BLaER1 treated with 17β-estradiol and CSF1 and Interleukin-3, amounts not matched to agents 10 nM and 100 nM (cell line): Measurements from ENCODE around the gene TMEM101.
"Not testable (repeated sequence)": the region's sequence is repeated elsewhere in the genome, so short reads cannot be mapped to it uniquely, and the experiment has no call there.

Experiments used
- H3K27ac ChIP-seq, 11 experiments: shearing (Covaris generic); formaldehyde crosslinking; 2 replicates each; pipeline ENCODE4 v1.8.1; 2022
- H3K27me3 ChIP-seq, 11 experiments: shearing (Covaris generic); formaldehyde crosslinking; 2 replicates each; pipeline ENCODE4 v1.8.1; 2022
- H3K36me3 ChIP-seq, 11 experiments: shearing (Covaris generic); formaldehyde crosslinking; 2 replicates each; pipeline ENCODE4 v1.8.1; 2022
- H3K4me1 ChIP-seq, 10 experiments: shearing (Covaris generic); formaldehyde crosslinking; 2 replicates each; pipeline ENCODE4 v1.8.1; 2022
- H3K4me2 ChIP-seq, 11 experiments: shearing (Covaris generic); formaldehyde crosslinking; 2 replicates each; pipeline ENCODE4 v1.8.1; 2022
- H3K4me3 ChIP-seq, 10 experiments: shearing (Covaris generic); formaldehyde crosslinking; 2 replicates each; pipeline ENCODE4 v1.8.1; 2022
- H3K9ac ChIP-seq, 11 experiments: shearing (Covaris generic); formaldehyde crosslinking; 2 replicates each; pipeline ENCODE4 v1.8.1; 2022
- H3K9me3 ChIP-seq, 11 experiments: shearing (Covaris generic); formaldehyde crosslinking; replicated peaks in 1 of 11; 2 replicates each; pipeline ENCODE4 v1.8.1; 2022
- H4K20me1 ChIP-seq, 11 experiments: shearing (Covaris generic); formaldehyde crosslinking; 2 replicates each; pipeline ENCODE4 v1.8.1; 2022
- Cebpa-rat ChIP-seq, 11 experiments: shearing (Covaris generic); IDR thresholded peaks; 2 replicates each; pipeline ENCODE4 v1.8.1; 2022

The TMEM101 gene

DNA sequence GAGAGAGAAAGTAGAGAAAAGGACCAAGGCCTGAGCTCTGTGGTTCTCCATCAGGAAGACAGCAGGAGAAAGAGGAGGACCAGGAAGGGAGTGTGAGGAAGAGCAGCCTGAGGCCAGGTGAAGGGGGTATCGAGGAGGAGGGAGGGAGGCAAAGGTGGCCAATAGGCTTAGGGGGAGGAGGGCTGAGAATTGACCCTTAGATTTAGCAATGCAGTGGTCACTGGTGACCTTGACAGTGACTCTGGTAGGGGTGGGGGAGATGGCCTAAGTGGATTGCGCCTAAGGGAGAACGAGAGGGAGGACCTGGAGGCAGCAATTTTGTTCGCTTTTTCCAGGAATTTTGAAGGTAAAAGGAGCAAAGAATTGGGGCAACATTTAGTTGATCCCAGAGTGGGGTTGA is 15.7 kb downstream of the TMEM101 start:
- Histone ChIP-seq H3K27ac (no peak overlapping the region), H3K27me3 (peaks cover 33 to 54% (median 43%) of the 10 kb centered on the region in 11 experiments)

DNA sequence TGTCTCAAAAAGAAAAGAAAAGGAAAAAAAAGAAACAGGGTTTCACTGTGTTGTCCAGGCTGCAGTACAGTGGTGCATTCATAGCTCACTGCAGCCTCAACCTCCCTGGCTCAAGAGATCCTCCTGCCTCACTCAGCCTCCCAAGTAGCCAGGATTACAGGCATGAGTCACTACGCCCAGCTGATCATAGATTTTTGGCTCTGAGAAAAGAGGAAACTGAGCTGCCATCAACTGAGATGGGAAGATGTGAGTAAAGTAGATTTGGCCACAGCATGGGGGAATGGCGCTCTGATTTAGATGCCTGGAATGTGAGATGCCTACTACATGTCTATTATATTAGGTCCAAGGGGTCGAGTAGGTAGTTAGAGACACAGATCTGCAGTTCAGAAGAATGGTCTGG is 16.2 kb downstream of the TMEM101 start:
- H3K9ac ChIP-seq, result no peak overlapping the region
- no peak for TF ChIP-seq Cebpa-rat (IDR thresholded peaks at IDR 0.05)
- H3K4me1 ChIP-seq, result peaks cover 0 to 30% (median 8%) of the 10 kb centered on the region in 10 experiments; a peak in 10 of 20 replicates

More for the DNA sequence above, 15.7 kb downstream of the TMEM101 start:
- H3K4me3 ChIP-seq, result no peak overlapping the region
- no peaks in the 10 kb centered on the region for H3K9me3 ChIP-seq
- H3K36me3 ChIP-seq, result no peaks in the 10 kb centered on the region
- H3K9ac ChIP-seq, result no peak overlapping the region
- peaks cover 0 to 30% (median 8%) of the 10 kb centered on the region in 10 experiments; a peak in 10 of 20 replicates for H3K4me1 ChIP-seq
- peak overlapping the region in 4 of 11 experiments; percentile 6 to 44 (median 35); a peak in 5 of 22 replicates for H3K4me2 ChIP-seq
- H4K20me1 ChIP-seq, result no peaks in the 10 kb centered on the region; a peak in 1 of 22 replicates
- TF ChIP-seq Cebpa-rat (IDR thresholded peaks at IDR 0.05), result no peak

DNA sequence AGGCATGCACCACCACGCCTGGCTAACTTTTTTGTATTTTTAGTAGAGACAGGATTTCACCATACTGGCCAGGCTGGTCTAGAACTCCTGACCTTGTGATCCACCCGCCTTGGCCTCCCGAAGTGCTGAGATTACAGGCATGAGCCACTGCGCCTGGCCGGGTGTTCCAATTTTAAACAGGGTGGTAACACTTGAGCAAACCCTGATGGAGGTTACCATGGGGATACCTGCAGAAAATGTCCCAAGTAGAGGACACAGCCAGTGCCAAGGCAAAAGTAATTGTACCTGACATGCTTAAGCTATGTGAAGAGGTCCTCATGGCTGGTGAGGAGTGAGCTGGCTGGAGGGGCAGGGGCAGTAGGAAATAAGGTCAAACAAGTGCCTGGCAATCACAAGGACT is 17.6 kb downstream of the TMEM101 start:
- not testable (repeated sequence) for H3K4me2 ChIP-seq, H4K20me1 ChIP-seq, H3K4me3 ChIP-seq, H3K9ac ChIP-seq, H3K9me3 ChIP-seq, H3K36me3 ChIP-seq, H3K27ac ChIP-seq
- H3K4me1 ChIP-seq, result peaks cover 0 to 18% (median 6%) of the 10 kb centered on the region in 10 experiments; a peak in 10 of 20 replicates
- H3K27me3 ChIP-seq, result peaks cover 20 to 41% (median 28%) of the 10 kb centered on the region in 11 experiments

More for the DNA sequence above, 16.2 kb downstream of the TMEM101 start:
- H3K27ac ChIP-seq, result no peak overlapping the region
- peaks cover 31 to 54% (median 41%) of the 10 kb centered on the region in 11 experiments for H3K27me3 ChIP-seq
- no peaks in the 10 kb centered on the region for H3K36me3 ChIP-seq
- H4K20me1 ChIP-seq, result no peaks in the 10 kb centered on the region; a peak in 1 of 22 replicates
- H3K4me3 ChIP-seq, result no peak overlapping the region
- H3K9me3 ChIP-seq, result no peaks in the 10 kb centered on the region
- H3K4me2 ChIP-seq, result peak overlapping the region in 4 of 11 experiments; percentile 6 to 44 (median 35); a peak in 5 of 22 replicates

DNA sequence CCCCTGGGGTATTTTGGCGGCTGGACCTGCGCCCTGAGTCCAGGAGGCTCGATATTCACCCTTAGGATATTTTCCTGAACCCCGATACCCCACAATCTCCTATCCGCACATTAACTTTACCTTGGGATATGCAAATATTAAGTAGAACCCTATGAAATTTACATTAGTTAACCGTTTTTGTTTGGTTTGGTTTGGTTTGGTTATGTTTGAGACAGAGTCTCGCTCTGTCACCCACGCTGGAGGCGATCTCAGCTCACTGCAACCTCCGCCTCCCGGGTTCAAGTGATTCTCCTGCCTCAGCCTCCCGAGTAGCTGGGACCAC is 19.7 kb downstream of the TMEM101 start:
- Histone ChIP-seq H3K36me3 (no peaks in the 10 kb centered on the region), H4K20me1 (no peaks in the 10 kb centered on the region; a peak in 1 of 22 replicates), H3K4me2 (peak overlapping the region; percentile 64 to 81 (median 77); a peak in 19 of 22 replicates), H3K4me3 (peak overlapping the region in 4 of 10 experiments; percentile 29 to 56 (median 40); a peak in 3 of 20 replicates), H3K9ac (peak overlapping the region in 5 of 11 experiments; percentile 51 to 64 (median 58); a peak in 8 of 22 replicates), H3K27me3 (peaks cover 17 to 30% (median 23%) of the 10 kb centered on the region in 11 experiments), H3K27ac (no peak overlapping the region), H3K4me1 (peaks cover 0 to 13% (median 6%) of the 10 kb centered on the region in 10 experiments; a peak in 9 of 20 replicates), H3K9me3 (no peaks in the 10 kb centered on the region)
- TF ChIP-seq Cebpa-rat (IDR thresholded peaks at IDR 0.05), result no peak

DNA sequence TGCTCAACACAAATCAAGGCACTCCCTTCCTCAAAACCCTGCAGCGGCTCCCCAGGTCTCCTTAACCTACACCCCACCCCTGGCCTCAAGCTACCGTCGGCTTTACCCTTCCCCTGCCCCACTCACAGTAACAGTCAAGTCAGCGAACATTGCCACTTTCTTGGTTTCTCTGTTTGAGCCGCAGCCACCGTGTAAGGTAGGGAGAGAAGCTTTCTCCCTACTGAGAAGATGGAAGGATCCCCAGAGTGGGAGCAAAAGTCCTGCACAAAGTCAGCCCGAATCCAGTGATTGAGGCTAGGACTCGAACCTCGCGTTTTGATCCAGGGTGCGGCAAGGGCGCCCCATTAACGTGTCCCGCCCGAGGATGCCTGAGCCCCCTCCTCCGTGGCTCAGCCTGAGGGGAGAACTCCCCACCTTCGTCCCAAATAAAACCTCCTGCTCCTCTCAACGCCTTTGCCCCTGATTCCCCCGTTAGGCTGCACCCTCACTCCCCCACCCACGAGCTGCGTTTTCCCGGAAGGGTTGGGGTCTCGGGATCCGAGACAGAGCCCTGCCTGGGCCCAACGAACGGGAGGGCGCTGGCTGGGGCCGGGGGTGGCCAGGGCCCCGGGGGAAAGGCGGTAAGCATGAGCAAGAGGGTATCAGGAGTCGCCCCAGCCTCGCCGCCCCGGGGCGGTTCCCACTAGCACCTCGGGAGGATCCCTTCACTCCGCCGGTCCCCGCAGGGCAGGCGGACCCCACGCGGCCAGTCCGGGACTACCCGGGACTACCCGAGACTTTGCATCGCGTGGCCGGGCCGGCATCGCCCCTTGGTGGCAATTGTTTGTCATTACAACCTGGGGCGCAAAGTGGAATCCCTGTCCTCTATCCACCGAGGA is 20.3 kb downstream of the TMEM101 start:
- no peaks in the 10 kb centered on the region for H3K36me3 ChIP-seq
- no peaks in the 10 kb centered on the region; a peak in 1 of 22 replicates for H4K20me1 ChIP-seq
- H3K4me2 ChIP-seq, result peak overlapping the region; percentile 64 to 81 (median 77)
- H3K9me3 ChIP-seq, result no peaks in the 10 kb centered on the region
- H3K4me3 ChIP-seq, result peak overlapping the region in 8 of 10 experiments; percentile 24 to 56 (median 37); a peak in 12 of 20 replicates
- H3K4me1 ChIP-seq, result peaks cover 0 to 13% (median 6%) of the 10 kb centered on the region in 10 experiments; a peak in 9 of 20 replicates
- 0 out of 22 replicates have a peak overlapping the region, but pooled peaks of 1 of the 11 experiments have one; percentile 14 for H3K27ac ChIP-seq
- no peak for TF ChIP-seq Cebpa-rat (IDR thresholded peaks at IDR 0.05)
- peak overlapping the region in 8 of 11 experiments; percentile 39 to 64 (median 58); a peak in 16 of 22 replicates for H3K9ac ChIP-seq
- peaks cover 17 to 30% (median 23%) of the 10 kb centered on the region in 11 experiments for H3K27me3 ChIP-seq

DNA sequence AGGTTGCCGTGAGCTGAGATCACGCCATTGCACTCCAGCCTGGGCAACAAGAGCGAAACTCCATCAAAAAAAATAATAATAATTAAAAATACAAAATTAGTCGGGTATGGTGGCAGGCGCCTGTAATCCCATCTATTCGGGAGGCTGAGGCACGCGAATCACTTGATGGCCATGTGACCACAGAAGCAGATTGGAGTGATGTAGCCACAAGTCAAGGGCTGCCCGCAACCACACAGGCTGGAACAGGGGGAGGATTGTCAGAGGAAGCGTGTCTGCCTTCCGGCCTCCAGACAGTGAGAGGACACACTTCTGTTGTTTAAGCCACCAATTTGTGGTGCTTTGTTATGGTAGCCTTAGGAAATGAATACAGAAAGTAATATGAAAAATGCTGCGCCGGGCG is 22.1 kb downstream of the TMEM101 start:
- Histone ChIP-seq H3K27ac (no peak overlapping the region), H3K4me2 (no peak overlapping the region), H3K4me1 (peaks cover 0 to 7% (median 0%) of the 10 kb centered on the region in 10 experiments; a peak in 3 of 20 replicates), H3K9me3 (no peaks in the 10 kb centered on the region), H3K9ac (no peak overlapping the region), H3K36me3 (no peaks in the 10 kb centered on the region), H3K4me3 (no peak overlapping the region), H3K27me3 (peaks cover 17 to 30% (median 23%) of the 10 kb centered on the region in 11 experiments), H4K20me1 (no peaks in the 10 kb centered on the region)
- TF ChIP-seq Cebpa-rat (IDR thresholded peaks at IDR 0.05), result no peak

DNA sequence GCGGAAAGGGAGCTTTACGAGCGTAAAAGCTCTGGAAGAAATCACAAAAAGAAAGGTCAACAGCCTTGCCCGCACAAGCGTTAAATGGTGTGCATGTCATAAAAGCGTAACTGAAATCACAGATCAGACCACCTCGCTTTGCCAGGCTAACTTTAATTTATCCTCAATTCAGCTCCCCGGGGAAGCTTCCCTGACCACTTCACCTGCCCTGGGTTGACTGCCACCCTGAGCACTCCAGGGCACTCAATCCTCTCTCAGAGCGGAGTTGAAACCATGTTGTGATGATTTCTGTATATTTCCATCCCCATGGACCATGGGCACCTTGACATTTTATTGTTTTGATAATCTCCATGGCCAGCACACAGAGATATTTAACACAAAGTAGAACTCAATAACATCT is 26.5 kb downstream of the TMEM101 start:
- Histone ChIP-seq H4K20me1 (no peaks in the 10 kb centered on the region; a peak in 1 of 22 replicates), H3K36me3 (no peaks in the 10 kb centered on the region), H3K4me1 (peaks cover 0 to 8% (median 5%) of the 10 kb centered on the region in 10 experiments; a peak in 8 of 20 replicates), H3K27ac (no peak overlapping the region), H3K9me3 (no peaks in the 10 kb centered on the region), H3K9ac (no peak overlapping the region), H3K4me3 (no peak overlapping the region), H3K27me3 (peaks cover 15 to 29% (median 22%) of the 10 kb centered on the region in 11 experiments), H3K4me2 (no peak overlapping the region)
- TF ChIP-seq Cebpa-rat (IDR thresholded peaks at IDR 0.05), result no peak

DNA sequence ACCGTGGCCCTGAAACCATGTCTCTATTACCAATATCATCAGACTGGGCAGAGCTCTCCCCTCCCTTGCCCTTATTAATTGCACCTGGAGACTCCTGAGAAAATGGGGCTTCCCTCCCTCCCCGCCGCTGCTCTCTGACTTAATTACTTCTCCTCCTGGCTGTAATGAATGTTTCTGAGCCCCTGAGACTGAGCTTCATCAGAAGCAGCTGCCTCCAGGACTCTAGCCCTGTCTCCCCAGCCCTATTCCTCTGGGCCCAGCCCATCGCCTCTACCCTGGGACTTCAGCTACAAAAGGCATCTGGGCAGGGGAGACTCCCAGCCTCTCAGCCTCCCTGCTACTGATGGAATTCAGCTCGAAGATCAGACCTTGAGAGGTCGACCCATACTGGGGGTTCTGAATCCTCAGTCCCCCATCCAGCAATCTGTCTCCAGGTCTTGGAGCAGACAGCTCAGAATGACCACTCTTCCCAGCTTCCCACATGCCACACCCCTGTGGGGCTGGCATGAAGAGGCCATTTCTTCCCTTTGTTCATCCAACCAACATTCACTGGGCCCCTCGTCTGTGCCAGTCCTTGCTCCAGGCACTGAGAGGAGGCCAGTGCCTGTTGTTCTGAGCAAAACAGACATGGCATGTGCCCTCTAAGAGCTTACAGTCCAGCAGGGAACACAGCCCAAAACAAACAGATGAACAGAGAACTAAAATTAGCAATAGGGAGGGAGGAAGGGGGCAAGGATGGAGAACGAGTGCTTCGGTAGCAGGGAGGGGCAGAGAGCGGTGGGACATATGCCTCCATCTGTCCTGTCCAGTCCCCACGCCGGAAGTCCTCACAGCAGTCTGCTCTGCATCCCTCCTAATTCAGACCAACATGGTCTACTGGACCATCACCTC is 27.4 kb downstream of the TMEM101 start:
- H4K20me1 ChIP-seq, result no peaks in the 10 kb centered on the region; a peak in 1 of 22 replicates
- H3K4me1 ChIP-seq, result peaks cover 0 to 8% (median 5%) of the 10 kb centered on the region in 10 experiments; a peak in 8 of 20 replicates
- H3K4me2 ChIP-seq, result no peak overlapping the region
- no peak overlapping the region for H3K27ac ChIP-seq
- peaks cover 25 to 39% (median 32%) of the 10 kb centered on the region in 11 experiments for H3K27me3 ChIP-seq
- H3K36me3 ChIP-seq, result no peaks in the 10 kb centered on the region
- TF ChIP-seq Cebpa-rat (IDR thresholded peaks at IDR 0.05), result no peak
- H3K9me3 ChIP-seq, result no peaks in the 10 kb centered on the region
- no peak overlapping the region for H3K9ac ChIP-seq
- H3K4me3 ChIP-seq, result no peak overlapping the region
